Transverse colon (tissue), 3 donors: ENCODE data around the gene FGD3.

Source experiments
- EP300 ChIP-seq: sonication (generic); formaldehyde crosslinking; IDR thresholded peaks from one replicate; pipeline ENCODE4 v1.6.1; 2017; ENCODE audit warnings: antibody characterized with exemption, low read depth
- POLR2A ChIP-seq: fragments of 450-650 bp; IDR thresholded peaks from one replicate; pipeline ENCODE4 v1.6.1; 2016; ENCODE audit warnings: antibody characterized with exemption, mild to moderate bottlenecking, moderate library complexity
- TF ChIP-seq, protein P1 (sequence below), 5 experiments: fragments of 200-600 bp in 3 of 5; fragments of 450-650 bp in 2 of 5; sonication (generic) in 3 of 5; IDR thresholded peaks; 1 replicate in 2 of 5; 2 replicates in 3 of 5; pipeline ENCODE4 v1.5.1; 2016 to 2017; ENCODE audit warnings: antibody characterized with exemption in 5 of 5, inconsistent platforms in 3 of 5, mild to moderate bottlenecking in 2 of 5, moderate library complexity in 1 of 5

DNA sequence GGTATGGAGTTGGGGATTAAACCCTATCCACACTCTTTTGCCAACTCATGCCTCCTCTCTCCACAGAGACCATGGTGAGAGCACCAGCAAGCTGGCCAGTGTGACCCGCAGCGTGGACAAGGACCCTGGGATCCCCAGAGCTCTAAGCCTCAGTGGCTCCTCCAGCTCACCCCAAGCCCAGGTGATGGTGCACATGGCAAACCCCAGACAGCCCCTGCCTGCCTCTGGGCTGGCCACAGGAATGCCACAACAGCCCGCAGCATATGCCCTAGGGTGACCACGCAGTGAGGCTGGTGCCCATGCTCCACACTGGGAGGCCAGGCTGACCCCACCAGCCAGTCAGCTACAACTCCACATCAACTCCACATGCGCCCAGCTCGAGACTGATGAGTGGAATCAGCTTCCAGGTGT lies 137.2 kb downstream of the FGD3 start:
- TF ChIP-seq, protein P1, sequence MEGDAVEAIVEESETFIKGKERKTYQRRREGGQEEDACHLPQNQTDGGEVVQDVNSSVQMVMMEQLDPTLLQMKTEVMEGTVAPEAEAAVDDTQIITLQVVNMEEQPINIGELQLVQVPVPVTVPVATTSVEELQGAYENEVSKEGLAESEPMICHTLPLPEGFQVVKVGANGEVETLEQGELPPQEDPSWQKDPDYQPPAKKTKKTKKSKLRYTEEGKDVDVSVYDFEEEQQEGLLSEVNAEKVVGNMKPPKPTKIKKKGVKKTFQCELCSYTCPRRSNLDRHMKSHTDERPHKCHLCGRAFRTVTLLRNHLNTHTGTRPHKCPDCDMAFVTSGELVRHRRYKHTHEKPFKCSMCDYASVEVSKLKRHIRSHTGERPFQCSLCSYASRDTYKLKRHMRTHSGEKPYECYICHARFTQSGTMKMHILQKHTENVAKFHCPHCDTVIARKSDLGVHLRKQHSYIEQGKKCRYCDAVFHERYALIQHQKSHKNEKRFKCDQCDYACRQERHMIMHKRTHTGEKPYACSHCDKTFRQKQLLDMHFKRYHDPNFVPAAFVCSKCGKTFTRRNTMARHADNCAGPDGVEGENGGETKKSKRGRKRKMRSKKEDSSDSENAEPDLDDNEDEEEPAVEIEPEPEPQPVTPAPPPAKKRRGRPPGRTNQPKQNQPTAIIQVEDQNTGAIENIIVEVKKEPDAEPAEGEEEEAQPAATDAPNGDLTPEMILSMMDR (IDR thresholded peaks at IDR 0.05) = no peak
- TF ChIP-seq POLR2A (no peak), EP300 (no peak)
